CD14-positive monocyte (primary cell): ENCODE data around the gene CUL2. TPM values are rescaled to one million over a fixed set of nuclear protein-coding genes. Genes with fewer than 3 reads are reported as not detected.

Source experiments
- DNase-seq, 3 donors: peaks; one replicate each; pipeline ENCODE4 v3.0.0-alpha.2; 2011 to 2022
- H2AFZ ChIP-seq: 2 replicates; pipeline ENCODE4 v1.6.0; 2012; ENCODE audit warnings: mild to moderate bottlenecking, low read depth, low read length, inconsistent platforms; ENCODE audit not compliant: insufficient read depth, poor library complexity, severe bottlenecking
- H3K27ac ChIP-seq, 2 donors: 1 replicate in 1 of 2; 2 replicates in 1 of 2; pipeline ENCODE4 v1.5.1; 2012 to 2013; ENCODE audit warnings: low read length in 2 of 2, control low read depth in 1 of 2, inconsistent platforms in 1 of 2, low read depth in 1 of 2, mild to moderate bottlenecking in 1 of 2
- H3K27me3 ChIP-seq, 2 donors: one replicate each; pipeline versions ENCODE4 v1.6.0 to v1.6.1; 2011 to 2013; ENCODE audit warnings: low read length in 2 of 2; ENCODE audit not compliant: control insufficient read depth in 2 of 2, insufficient read depth in 2 of 2
- H3K36me3 ChIP-seq, 2 donors: replicated peaks in 1 of 2; 1 replicate in 1 of 2; 2 replicates in 1 of 2; pipeline versions ENCODE4 v1.5.1 to v1.6.1; 2012 to 2013; ENCODE audit warnings: low read length in 2 of 2, control low read depth in 1 of 2, inconsistent platforms in 1 of 2, mild to moderate bottlenecking in 1 of 2; ENCODE audit not compliant: insufficient read depth in 2 of 2, control insufficient read depth in 1 of 2
- H3K4me1 ChIP-seq, 2 donors: 1 replicate in 1 of 2; 2 replicates in 1 of 2; pipeline versions ENCODE4 v1.5.1 to v1.6.1; 2012 to 2013; ENCODE audit warnings: low read length in 2 of 2, control low read depth in 1 of 2, inconsistent platforms in 1 of 2, mild to moderate bottlenecking in 1 of 2, moderate library complexity in 1 of 2; ENCODE audit not compliant: insufficient read depth in 2 of 2, control insufficient read depth in 1 of 2
- H3K4me2 ChIP-seq: replicated peaks from 2 replicates; pipeline ENCODE3; 2012; ENCODE audit warnings: low read length, moderate library complexity, mild to moderate bottlenecking; ENCODE audit not compliant: poor library complexity, severe bottlenecking; ENCODE audit errors: extremely low read depth
- H3K4me3 ChIP-seq, 3 experiments: fragments of 200-600 bp in 1 of 3; sonication (generic) in 1 of 3; replicated peaks in 1 of 3; 1 replicate in 2 of 3; 2 replicates in 1 of 3; pipeline ENCODE4 v1.5.1; 2011 to 2013; ENCODE audit warnings: low read length in 3 of 3, mild to moderate bottlenecking in 3 of 3, control low read depth in 2 of 3, low read depth in 2 of 3, inconsistent platforms in 1 of 3, moderate library complexity in 1 of 3
- H3K79me2 ChIP-seq: 2 replicates; pipeline ENCODE4 v1.6.0; 2012; ENCODE audit warnings: mild to moderate bottlenecking, control low read depth, inconsistent platforms, low read length, moderate library complexity; ENCODE audit not compliant: insufficient read depth
- H3K9ac ChIP-seq: 2 replicates; pipeline ENCODE4 v1.6.0; 2017; ENCODE audit warnings: low read length, mild to moderate bottlenecking; ENCODE audit not compliant: insufficient read depth, poor library complexity, severe bottlenecking
- H3K9me3 ChIP-seq, 2 donors: replicated peaks in 1 of 2; 1 replicate in 1 of 2; 2 replicates in 1 of 2; pipeline versions ENCODE4 v1.5.1 to v1.6.1; 2012 to 2013; ENCODE audit warnings: low read length in 2 of 2, control low read depth in 1 of 2; ENCODE audit not compliant: control insufficient read depth in 1 of 2, insufficient read depth in 1 of 2
- H4K20me1 ChIP-seq: 2 replicates; pipeline ENCODE4 v1.6.0; 2012; ENCODE audit warnings: mild to moderate bottlenecking, low read length, control low read depth, moderate library complexity; ENCODE audit not compliant: insufficient read depth
- H3K27ac Mint-ChIP-seq, 7 donors: one replicate each; pipeline ENCODE4 v1.8.0; 2020; ENCODE audit warnings: mild to moderate bottlenecking in 7 of 7, mixed read lengths in 7 of 7, moderate library complexity in 6 of 7, inconsistent platforms in 2 of 7
- H3K27me3 Mint-ChIP-seq, 3 donors: one replicate each; pipeline ENCODE4 v1.8.0; 2021 to 2022; ENCODE audit warnings: low read depth in 3 of 3, mild to moderate bottlenecking in 3 of 3, mixed read lengths in 3 of 3, moderate library complexity in 3 of 3, inconsistent platforms in 1 of 3
- H3K36me3 Mint-ChIP-seq, 2 donors: one replicate each; pipeline ENCODE4 v1.8.0; 2020; ENCODE audit warnings: mixed read lengths in 2 of 2, inconsistent platforms in 1 of 2, mild to moderate bottlenecking in 1 of 2
- H3K4me1 Mint-ChIP-seq: one replicate; pipeline ENCODE4 v1.8.0; 2020; ENCODE audit warnings: mild to moderate bottlenecking, mixed read lengths
- H3K4me3 Mint-ChIP-seq, 2 donors: one replicate each; pipeline ENCODE4 v1.8.0; 2020; ENCODE audit warnings: mild to moderate bottlenecking in 2 of 2, mixed read lengths in 2 of 2, moderate library complexity in 1 of 2
- H3K9me3 Mint-ChIP-seq, 7 donors: one replicate each; pipeline ENCODE4 v1.8.0; 2020 to 2022; ENCODE audit warnings: mixed read lengths in 7 of 7, mild to moderate bottlenecking in 6 of 7, moderate library complexity in 6 of 7, inconsistent platforms in 2 of 7
- WGBS: methylation state at CpG from one replicate; pipeline ENCODE4 v1.1.5; 2013; ENCODE audit warnings: missing lambda C conversion rate; ENCODE audit not compliant: insufficient coverage; 5-methylcytosine and 5-hydroxymethylcytosine counted together
- intact Hi-C, 2 donors: fragments of 100-400 bp; cut with micrococcal nuclease; formaldehyde crosslinking; loops; one replicate each; pipeline versions ENCODE4 v1.15.0 to v1.15.1; 2023
- polyA plus RNA-seq, 3 donors: library from polyadenylated mRNA; depleted of rRNA in 1 of 3; unstranded in 2 of 3; stranded (reverse) in 1 of 3; fragments of 300-500 nt in 2 of 3; fragments of >200 nt in 1 of 3; fragmentation: Illumina TruSeq in 2 of 3; gene quantifications; 1 replicate in 2 of 3; 2 replicates in 1 of 3; pipeline ENCODE4 v1.2.3, GENCODE V29; 2012 to 2021
- TF ChIP-seq, protein P1 (sequence below): fragments of 200-600 bp; IDR thresholded peaks from one replicate; pipeline ENCODE4 v1.8.0; 2022; ENCODE audit warnings: antibody characterized with exemption, mild to moderate bottlenecking

Gene CUL2
- polyA plus RNA-seq, 3 donors = 10.2 to 22.8 (median 12.9) TPM

- Histone ChIP-seq H3K9me3 (peaks cover 0 to 10% of the 10 kb centered on the region in 2 donors), H3K4me2 (no peak overlapping the region), H4K20me1 (no peaks in the 10 kb centered on the region), H2AFZ (peak overlapping the region; percentile 23), H3K36me3 (no peaks in the 10 kb centered on the region), H3K79me2 (no peaks in the 10 kb centered on the region), H3K27me3 (no peaks in the 10 kb centered on the region), H3K9ac (no peak overlapping the region), H3K4me1 (peaks cover 11 to 15% of the 10 kb centered on the region in 2 donors), H3K27ac (peak overlapping the region in 1 of 2 donors; percentile 29), H3K4me3 (no peak overlapping the region)
- Mint-ChIP-seq H3K27me3 (peaks cover 7 to 14% (median 11%) of the 10 kb centered on the region in 3 donors), H3K36me3 (peaks cover 2 to 8% of the 10 kb centered on the region in 2 donors), H3K27ac (peak overlapping the region; percentile 51 to 89 (median 68)), H3K4me1 (peaks cover 32% of the 10 kb centered on the region), H3K9me3 (peaks cover 3 to 17% (median 9%) of the 10 kb centered on the region in 7 donors), H3K4me3 (peak overlapping the region in 1 of 2 donors; percentile 37)
- intact Hi-C loops = no loop called here
- TF ChIP-seq, protein P1, sequence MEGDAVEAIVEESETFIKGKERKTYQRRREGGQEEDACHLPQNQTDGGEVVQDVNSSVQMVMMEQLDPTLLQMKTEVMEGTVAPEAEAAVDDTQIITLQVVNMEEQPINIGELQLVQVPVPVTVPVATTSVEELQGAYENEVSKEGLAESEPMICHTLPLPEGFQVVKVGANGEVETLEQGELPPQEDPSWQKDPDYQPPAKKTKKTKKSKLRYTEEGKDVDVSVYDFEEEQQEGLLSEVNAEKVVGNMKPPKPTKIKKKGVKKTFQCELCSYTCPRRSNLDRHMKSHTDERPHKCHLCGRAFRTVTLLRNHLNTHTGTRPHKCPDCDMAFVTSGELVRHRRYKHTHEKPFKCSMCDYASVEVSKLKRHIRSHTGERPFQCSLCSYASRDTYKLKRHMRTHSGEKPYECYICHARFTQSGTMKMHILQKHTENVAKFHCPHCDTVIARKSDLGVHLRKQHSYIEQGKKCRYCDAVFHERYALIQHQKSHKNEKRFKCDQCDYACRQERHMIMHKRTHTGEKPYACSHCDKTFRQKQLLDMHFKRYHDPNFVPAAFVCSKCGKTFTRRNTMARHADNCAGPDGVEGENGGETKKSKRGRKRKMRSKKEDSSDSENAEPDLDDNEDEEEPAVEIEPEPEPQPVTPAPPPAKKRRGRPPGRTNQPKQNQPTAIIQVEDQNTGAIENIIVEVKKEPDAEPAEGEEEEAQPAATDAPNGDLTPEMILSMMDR = no peak
- peak; percentile 69 to 82 (median 73) for DNase-seq
- 0% methylated on average over 2 of the region's 6 CpGs for WGBS
Observed at GRCh38 chr10:34996843-34997242, 93.3 kb downstream of the CUL2 start.

GRCh38 chr10:34995925-34996324 lies 94.2 kb downstream of the CUL2 start:
- H3K9me3 ChIP-seq = peaks cover 0 to 10% of the 10 kb centered on the region in 2 donors
- H3K9ac ChIP-seq = no peak overlapping the region
- peaks cover 7 to 14% (median 11%) of the 10 kb centered on the region in 3 donors for H3K27me3 Mint-ChIP-seq
- peaks cover 32% of the 10 kb centered on the region for H3K4me1 Mint-ChIP-seq
- intact Hi-C loops = no loop called here
- peaks cover 2 to 8% of the 10 kb centered on the region in 2 donors for H3K36me3 Mint-ChIP-seq
- no peak overlapping the region for H3K27ac ChIP-seq
- H2AFZ ChIP-seq = no peak overlapping the region
- H4K20me1 ChIP-seq = no peaks in the 10 kb centered on the region
- peaks cover 11 to 15% of the 10 kb centered on the region in 2 donors for H3K4me1 ChIP-seq
- 86% methylated on average over 2 of the region's 2 CpGs for WGBS
- DNase-seq = no peak
- H3K27me3 ChIP-seq = no peaks in the 10 kb centered on the region
- H3K4me3 Mint-ChIP-seq = peak overlapping the region in 1 of 2 donors; percentile 56
- peaks cover 3 to 17% (median 9%) of the 10 kb centered on the region in 7 donors for H3K9me3 Mint-ChIP-seq
- no peak overlapping the region for H3K4me3 ChIP-seq
- H3K36me3 ChIP-seq = no peaks in the 10 kb centered on the region
- TF ChIP-seq, protein P1 = no peak
- H3K79me2 ChIP-seq = no peaks in the 10 kb centered on the region
- peak overlapping the region in 1 of 7 donors; percentile 59 for H3K27ac Mint-ChIP-seq
- H3K4me2 ChIP-seq = no peak overlapping the region
